Activated T-helper 1 cell treated with anti-CD3 and anti-CD28 coated beads, Interleukin-12 subunit alpha, Interleukin-12 subunit beta, Interleukin-2, Interleukin-4 antibody, amounts not matched to agents 30 ng/mL and 10 ng/mL and 1 ng/mL, durations not matched to agents 14 hours and 24 hours and 36 hours (primary cell): Measurements from ENCODE around the gene BHMT. TPM values are rescaled to one million over a fixed set of nuclear protein-coding genes. Genes with fewer than 3 reads are reported as not detected.

Experiments used
- DNase-seq: peaks from one replicate; pipeline ENCODE4 v3.0.0; 2021; ENCODE audit warnings: low spot score
- H3K27ac Mint-ChIP-seq: one replicate; pipeline ENCODE4 v1.8.0; 2021; ENCODE audit warnings: mild to moderate bottlenecking, mixed read lengths
- H3K27me3 Mint-ChIP-seq: one replicate; pipeline ENCODE4 v1.8.0; 2022; ENCODE audit warnings: mild to moderate bottlenecking, moderate library complexity, mixed read lengths; ENCODE audit not compliant: insufficient read depth
- H3K36me3 Mint-ChIP-seq: one replicate; pipeline ENCODE4 v1.8.0; 2021; ENCODE audit warnings: low read depth, mixed read lengths
- H3K4me1 Mint-ChIP-seq: one replicate; pipeline ENCODE4 v1.8.0; 2021; ENCODE audit warnings: low read depth, mixed read lengths
- H3K4me3 Mint-ChIP-seq: one replicate; pipeline ENCODE4 v1.8.0; 2021; ENCODE audit warnings: mild to moderate bottlenecking, moderate library complexity, mixed read lengths
- H3K9me3 Mint-ChIP-seq: one replicate; pipeline ENCODE4 v1.8.0; 2021; ENCODE audit warnings: mixed read lengths
- intact Hi-C: fragments of 100-400 bp; cut with micrococcal nuclease; formaldehyde crosslinking; loops from one replicate; pipeline ENCODE4 v1.15.1; 2024
- total RNA-seq: library from RNA; stranded (reverse); gene quantifications from 2 replicates; pipeline ENCODE4 v1.2.3, GENCODE V29; 2022

Gene BHMT, protein sequence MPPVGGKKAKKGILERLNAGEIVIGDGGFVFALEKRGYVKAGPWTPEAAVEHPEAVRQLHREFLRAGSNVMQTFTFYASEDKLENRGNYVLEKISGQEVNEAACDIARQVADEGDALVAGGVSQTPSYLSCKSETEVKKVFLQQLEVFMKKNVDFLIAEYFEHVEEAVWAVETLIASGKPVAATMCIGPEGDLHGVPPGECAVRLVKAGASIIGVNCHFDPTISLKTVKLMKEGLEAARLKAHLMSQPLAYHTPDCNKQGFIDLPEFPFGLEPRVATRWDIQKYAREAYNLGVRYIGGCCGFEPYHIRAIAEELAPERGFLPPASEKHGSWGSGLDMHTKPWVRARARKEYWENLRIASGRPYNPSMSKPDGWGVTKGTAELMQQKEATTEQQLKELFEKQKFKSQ
- total RNA-seq = not detected in 2 replicates

DNA sequence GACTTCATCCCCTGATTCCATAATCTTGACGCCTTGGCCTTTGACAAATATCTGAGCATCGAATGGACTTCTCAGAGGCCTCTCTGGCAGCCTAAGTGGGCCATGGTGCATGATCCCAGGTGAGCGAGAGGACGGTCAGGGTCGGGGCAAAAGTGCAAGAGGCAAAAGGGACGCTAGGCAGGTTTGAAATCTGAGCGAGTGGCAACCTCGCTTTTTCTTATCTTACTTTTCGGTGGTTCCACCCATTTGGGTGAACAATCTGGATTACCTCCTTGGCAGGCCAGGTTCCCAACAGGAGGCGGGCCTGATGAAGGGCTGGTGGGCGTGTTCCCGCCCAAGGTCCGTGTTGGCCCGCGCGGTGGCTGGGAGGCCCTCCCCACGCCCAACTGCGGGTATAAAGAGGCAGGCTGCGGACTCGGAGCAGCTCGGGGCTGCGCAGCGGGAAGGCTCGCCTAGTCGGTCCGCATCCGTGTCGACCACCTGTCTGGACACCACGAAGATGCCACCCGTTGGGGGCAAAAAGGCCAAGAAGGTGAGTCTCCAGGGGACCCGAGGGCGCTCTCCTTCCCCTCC, at the start of gene BHMT:
BHMT (plus strand) TSS at position 423 of the 573 bp plus-strand sequence; CDS start at position 500, 77 bp downstream.
- DNase-seq = no peak
- Mint-ChIP-seq H3K27me3 (peaks cover 68% of the 10 kb centered on the region), H3K4me1 (no peaks in the 10 kb centered on the region), H3K27ac (no peak within 1 kb of the TSS), H3K9me3 (no peaks in the 10 kb centered on the region), H3K4me3 (no peak within 1 kb of the TSS), H3K36me3 (no peaks in the 10 kb centered on the region)
- intact Hi-C loops = no loop called here

DNA sequence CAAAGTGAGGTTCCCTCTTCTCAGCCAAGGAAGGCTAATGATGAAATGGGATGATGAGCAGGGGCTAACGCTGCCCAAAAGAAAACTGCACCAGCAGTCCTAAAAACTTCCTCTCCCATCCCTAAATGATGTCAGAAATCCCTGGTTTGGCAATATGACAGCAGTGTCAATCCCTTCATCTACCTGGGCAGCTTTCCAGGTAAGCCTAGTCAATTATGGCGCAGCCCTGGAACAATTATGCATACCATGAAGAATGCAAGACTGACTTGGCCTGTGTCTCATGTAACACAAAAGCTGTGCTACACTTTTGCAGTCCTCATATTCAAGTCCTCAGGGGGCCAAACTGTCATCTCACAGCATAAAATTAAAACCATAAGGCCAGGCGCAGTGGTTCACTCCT, 49.2 kb upstream of the BHMT start:
- peaks cover 26% of the 10 kb centered on the region for H3K27me3 Mint-ChIP-seq
- no peak overlapping the region for H3K27ac Mint-ChIP-seq
- no peaks in the 10 kb centered on the region for H3K4me1 Mint-ChIP-seq
- no peak for DNase-seq
- no peaks in the 10 kb centered on the region for H3K36me3 Mint-ChIP-seq
- intact Hi-C loops = no loop called here
- no peaks in the 10 kb centered on the region for H3K9me3 Mint-ChIP-seq
- H3K4me3 Mint-ChIP-seq = no peak overlapping the region

DNA sequence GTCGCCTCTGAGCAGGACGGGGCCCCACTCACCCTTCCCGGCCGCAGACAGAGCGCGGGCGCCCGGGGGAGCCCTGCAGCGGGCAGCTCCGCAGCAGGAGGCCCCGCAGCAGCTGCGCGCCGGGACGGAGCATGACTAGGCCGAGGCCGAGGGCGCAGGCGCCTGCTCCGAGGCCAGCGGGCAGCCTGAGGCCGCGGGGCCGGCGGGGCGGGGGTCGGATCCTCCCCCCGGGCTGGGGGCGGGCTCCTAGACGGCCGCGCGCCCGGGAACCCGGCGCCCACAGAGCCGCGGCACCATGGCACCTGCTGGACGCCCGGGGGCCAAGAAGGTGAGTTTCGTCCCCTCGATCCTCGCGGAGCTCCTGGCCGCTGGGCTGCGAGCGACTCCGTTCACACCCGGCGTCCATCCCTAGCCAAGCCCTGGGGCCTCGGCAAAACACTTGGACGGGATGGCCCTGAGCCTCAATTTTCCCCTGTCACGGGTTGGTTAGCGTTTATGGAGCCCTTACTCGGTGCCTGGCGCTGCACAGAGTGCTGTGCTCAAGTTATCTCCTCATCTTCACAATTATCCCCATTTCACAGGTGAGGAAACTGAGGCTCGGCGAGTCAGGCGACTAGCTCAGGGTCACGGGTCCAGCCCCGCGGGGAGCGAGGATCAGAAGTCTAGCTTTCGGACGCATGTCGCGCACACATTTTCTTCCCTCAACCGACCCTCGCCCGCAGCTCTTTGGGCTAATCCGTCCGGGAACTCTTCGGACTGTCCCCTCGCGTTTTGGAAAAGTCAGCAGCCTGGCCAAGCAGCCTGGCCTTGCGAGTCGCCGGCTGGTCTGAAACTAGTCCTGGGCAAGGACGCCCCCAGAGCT, 41.9 kb upstream of the BHMT start, which contains the start of the genes BHMT2 and DMGDH:
BHMT2 (plus strand) TSS at position 280 of the 862 bp plus-strand sequence; CDS start at position 296, 16 bp downstream.
DMGDH (minus strand) TSS at position 187 of the 862 bp plus-strand sequence; CDS start at position 133, 54 bp downstream.
- Mint-ChIP-seq H3K27ac (no peak within 1 kb of the TSS), H3K9me3 (no peaks in the 10 kb centered on the region), H3K36me3 (peaks cover 1% of the 10 kb centered on the region), H3K4me1 (no peaks in the 10 kb centered on the region), H3K27me3 (peaks cover 47% of the 10 kb centered on the region), H3K4me3 (no peak within 1 kb of the TSS)
- intact Hi-C loops = no loop called here
- DNase-seq = no peak

DNA sequence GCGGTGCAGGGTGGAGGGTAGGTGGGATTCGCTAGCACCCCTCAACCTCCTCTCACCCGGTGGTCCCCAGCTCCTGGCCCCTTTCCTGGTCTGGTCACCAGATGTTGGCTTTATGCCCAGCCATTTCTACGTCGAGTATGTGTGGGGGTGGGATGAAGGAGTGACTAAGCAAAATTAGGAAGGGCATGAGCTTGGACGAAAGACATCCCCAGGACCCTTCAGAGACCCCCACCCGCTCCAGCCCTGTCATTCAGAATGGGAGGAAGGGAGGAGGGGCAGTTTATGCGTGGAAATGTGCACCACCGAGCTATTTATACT, 41.3 kb upstream of the BHMT start:
- peaks cover 47% of the 10 kb centered on the region for H3K27me3 Mint-ChIP-seq
- no peaks in the 10 kb centered on the region for H3K9me3 Mint-ChIP-seq
- H3K4me3 Mint-ChIP-seq = no peak overlapping the region
- H3K36me3 Mint-ChIP-seq = peaks cover 1% of the 10 kb centered on the region
- intact Hi-C loops = no loop called here
- H3K4me1 Mint-ChIP-seq = no peaks in the 10 kb centered on the region
- DNase-seq = no peak
- no peak overlapping the region for H3K27ac Mint-ChIP-seq

DNA sequence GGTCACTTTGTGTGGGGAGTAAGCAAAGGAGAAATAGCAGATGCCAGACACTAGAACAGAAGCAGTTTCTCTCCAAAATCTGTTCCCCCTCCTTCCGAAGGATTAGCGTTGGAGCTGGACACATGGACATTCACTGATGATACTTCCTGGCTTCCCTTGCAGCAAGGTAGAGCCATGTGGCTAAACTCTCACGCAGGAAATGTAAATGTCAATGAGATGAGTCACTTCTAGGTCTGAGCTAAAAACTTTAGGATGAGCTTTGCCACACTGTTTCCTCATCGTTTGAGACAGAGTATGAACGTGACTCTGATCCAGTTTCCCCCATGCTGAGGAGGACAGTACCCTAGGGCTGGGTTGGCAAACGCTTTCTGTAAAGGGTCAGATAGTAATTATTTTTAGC, 37.0 kb upstream of the BHMT start:
- Mint-ChIP-seq H3K4me3 (no peak overlapping the region), H3K9me3 (no peaks in the 10 kb centered on the region), H3K4me1 (peaks cover 6% of the 10 kb centered on the region), H3K27me3 (peaks cover 30% of the 10 kb centered on the region), H3K27ac (no peak overlapping the region), H3K36me3 (no peaks in the 10 kb centered on the region)
- intact Hi-C loops = no loop called here
- DNase-seq = no peak

DNA sequence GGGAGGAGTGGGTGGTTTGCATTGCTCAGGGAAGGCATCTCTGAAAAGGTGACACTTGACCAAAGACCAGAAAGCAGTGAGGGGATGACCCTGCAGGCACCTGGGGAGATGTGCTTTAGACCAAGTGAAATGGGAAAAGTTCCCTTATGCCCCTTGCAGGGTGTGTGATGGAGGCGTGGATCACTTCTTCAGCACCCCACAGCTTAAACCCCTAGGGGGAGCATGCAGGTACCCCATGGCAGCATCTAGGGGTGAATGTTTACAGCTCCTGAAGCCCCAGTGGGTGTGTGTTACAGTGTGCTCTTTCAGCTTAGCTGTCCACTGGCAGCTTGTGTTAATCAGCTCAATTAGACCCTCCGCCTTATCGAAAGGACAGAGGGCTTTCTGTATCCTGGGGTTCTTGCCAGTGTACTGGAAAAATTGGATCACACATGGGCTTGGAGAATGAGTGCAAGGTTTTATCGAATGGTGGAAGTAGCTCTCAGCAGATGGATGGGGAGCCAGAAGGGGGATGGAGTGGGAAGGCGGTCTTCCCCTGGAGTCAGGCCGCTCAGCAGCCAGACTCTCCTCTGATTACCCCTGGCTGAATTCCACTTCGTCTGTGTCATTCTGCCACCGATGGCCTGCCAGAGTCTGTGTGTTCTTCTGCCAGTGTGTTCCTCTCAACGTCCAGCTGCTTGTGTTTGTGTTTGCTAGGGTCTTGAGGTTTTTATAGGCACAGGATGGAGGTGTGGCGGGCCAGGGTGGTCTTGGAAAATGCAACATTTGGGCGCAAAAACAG, 35.8 kb upstream of the BHMT start:
- no peak for DNase-seq
- Mint-ChIP-seq H3K4me3 (no peak overlapping the region), H3K4me1 (peaks cover 6% of the 10 kb centered on the region), H3K36me3 (no peaks in the 10 kb centered on the region), H3K27me3 (peaks cover 26% of the 10 kb centered on the region), H3K9me3 (no peaks in the 10 kb centered on the region), H3K27ac (no peak overlapping the region)
- intact Hi-C loops = no loop called here

DNA sequence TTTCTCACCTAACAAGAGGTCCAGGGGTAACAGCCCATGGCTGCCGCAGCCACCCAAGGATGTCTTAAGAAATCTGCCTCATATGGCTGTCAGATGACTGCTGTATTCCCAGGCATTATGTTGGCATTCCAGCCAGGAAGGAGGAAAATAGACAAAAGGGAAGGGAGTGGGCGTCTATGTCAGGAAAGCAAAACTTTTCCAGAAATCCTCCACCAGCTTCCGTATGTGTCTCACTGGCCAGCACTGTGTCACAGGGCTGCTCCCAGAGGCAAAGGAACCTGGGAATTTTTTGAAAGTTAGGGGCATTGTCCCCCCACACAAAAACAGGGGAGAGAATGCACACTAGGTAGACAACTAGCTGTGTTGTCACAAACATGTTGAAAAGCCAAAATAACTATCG, 34.8 kb upstream of the BHMT start:
- no peak for DNase-seq
- Mint-ChIP-seq H3K9me3 (no peaks in the 10 kb centered on the region), H3K4me3 (no peak overlapping the region), H3K36me3 (no peaks in the 10 kb centered on the region), H3K27me3 (peaks cover 20% of the 10 kb centered on the region), H3K27ac (no peak overlapping the region), H3K4me1 (peaks cover 6% of the 10 kb centered on the region)
- intact Hi-C loops = no loop called here

DNA sequence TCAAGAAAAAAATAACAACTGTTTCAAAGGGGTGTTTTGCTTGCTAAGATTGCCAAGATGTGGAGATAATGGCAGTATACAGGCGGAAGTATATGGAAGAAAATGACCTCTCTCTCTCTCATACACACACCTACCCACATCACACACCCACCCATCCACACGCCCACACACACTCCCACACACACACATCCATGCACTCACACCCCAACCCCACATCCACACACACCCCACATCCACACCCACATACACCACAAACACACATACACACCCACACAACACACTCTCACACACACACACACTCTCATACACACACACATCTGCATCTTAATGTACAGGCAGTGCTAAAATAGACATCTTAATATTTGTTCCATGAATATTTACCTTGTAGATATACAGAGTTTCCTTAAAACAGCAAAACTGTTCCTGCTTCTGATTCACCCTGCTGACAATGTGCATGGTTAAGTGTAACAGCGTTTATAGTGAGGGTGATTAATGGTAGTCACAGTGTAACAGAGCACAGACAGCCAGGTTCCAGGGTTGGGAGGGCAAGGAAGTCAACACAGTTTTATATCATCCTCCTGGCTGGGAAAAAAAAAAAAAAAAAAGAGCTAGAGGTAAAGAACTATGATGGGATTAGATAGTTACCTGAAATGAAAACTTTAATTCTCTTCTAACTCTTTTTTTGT, 33.8 kb upstream of the BHMT start:
- H3K4me1 Mint-ChIP-seq = peaks cover 6% of the 10 kb centered on the region
- H3K4me3 Mint-ChIP-seq = no peak overlapping the region
- no peak for DNase-seq
- intact Hi-C loops = no loop called here
- H3K36me3 Mint-ChIP-seq = no peaks in the 10 kb centered on the region
- H3K27ac Mint-ChIP-seq = peak overlapping the region; percentile 14
- H3K9me3 Mint-ChIP-seq = no peaks in the 10 kb centered on the region
- H3K27me3 Mint-ChIP-seq = peaks cover 15% of the 10 kb centered on the region

DNA sequence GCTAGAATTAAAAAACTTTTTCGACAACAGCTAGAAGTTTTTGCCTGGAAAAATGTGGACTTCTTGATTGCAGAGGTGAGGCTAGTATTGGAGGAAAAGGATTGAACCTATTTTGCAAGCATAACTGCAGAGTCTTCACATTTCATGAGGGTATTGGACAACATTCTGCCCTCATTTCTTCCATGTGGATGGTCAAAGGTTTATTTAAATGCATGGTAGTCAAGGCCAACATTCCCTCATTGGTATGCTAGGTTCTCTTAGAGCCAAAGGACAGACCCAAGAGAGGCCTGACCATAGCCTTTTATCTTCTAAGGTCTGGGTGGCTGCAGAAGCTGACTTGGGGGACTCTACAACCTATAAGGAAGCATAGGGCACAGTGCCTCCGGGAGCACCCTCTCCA, 30.8 kb upstream of the BHMT start:
- H3K27ac Mint-ChIP-seq = no peak overlapping the region
- no peaks in the 10 kb centered on the region for H3K9me3 Mint-ChIP-seq
- no peak overlapping the region for H3K4me3 Mint-ChIP-seq
- H3K27me3 Mint-ChIP-seq = peaks cover 4% of the 10 kb centered on the region
- H3K4me1 Mint-ChIP-seq = peaks cover 6% of the 10 kb centered on the region
- intact Hi-C loops = no loop called here
- DNase-seq = no peak
- H3K36me3 Mint-ChIP-seq = no peaks in the 10 kb centered on the region

DNA sequence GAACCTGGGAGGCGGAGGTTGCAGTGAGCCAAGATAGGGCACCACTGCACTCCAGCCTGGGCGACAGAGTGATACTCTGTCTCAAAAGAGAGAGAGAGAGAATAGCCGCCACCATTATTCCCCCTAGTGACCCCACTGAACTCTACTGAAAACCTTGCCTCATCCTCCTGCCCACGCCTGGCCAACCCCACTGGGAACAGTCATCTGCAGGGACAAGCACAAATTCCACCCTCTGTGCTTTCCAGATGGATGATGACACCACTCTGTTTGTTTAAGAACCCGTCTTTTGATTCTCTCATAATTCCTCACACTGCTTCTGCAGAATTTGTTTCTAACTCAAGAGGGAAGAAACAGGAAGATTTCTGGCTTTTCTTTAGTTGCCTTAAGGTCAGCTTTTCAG, 29.8 kb upstream of the BHMT start:
- Mint-ChIP-seq H3K36me3 (no peaks in the 10 kb centered on the region), H3K9me3 (no peaks in the 10 kb centered on the region), H3K27ac (no peak overlapping the region), H3K4me3 (no peak overlapping the region), H3K27me3 (peaks cover 4% of the 10 kb centered on the region), H3K4me1 (peaks cover 6% of the 10 kb centered on the region)
- DNase-seq = no peak
- intact Hi-C loops = no loop called here

DNA sequence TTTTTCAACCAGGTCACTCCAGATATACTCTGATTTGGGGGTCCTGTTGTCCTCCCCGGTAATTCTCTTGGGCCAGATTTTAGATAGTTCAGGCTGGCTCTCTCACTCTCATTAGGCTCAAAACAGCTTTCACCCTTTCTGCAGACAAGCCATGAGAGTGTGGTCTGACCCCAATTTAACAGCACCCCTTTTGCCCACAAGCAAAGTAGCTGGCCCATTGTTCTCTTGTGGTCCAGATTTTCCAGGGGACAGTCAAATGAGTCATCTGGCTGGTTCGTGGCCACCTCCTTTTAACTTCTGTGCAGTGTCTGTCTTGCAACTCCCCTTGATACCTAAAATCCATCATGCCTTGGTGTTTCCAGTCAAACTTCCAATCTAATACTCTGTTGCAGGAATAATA, 25.5 kb upstream of the BHMT start:
- H3K4me1 Mint-ChIP-seq = no peaks in the 10 kb centered on the region
- no peaks in the 10 kb centered on the region for H3K9me3 Mint-ChIP-seq
- H3K27ac Mint-ChIP-seq = no peak overlapping the region
- H3K36me3 Mint-ChIP-seq = no peaks in the 10 kb centered on the region
- H3K4me3 Mint-ChIP-seq = no peak overlapping the region
- intact Hi-C loops = no loop called here
- peaks cover 5% of the 10 kb centered on the region for H3K27me3 Mint-ChIP-seq
- DNase-seq = no peak

DNA sequence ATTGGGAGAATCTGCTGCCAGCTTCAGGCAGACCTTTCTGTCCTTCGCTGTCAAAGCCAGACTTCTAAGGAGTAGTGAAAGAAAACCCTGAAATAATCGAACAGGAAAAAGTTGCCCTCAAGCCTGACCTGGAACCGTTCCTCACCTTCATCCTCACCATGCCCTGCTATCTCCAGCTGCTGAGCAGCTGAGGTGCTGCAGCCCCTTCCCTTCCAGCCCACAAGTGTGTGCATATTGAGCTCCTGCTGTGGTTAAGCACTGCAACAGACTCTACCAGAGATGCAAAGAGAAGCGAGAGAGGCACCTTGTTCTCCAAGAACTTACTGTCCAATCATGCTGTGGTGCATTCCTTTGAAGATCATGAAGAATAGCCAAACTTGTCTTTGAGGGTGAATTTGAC, 23.1 kb upstream of the BHMT start:
- H3K4me3 Mint-ChIP-seq = no peak overlapping the region
- intact Hi-C loops = no loop called here
- H3K36me3 Mint-ChIP-seq = no peaks in the 10 kb centered on the region
- H3K9me3 Mint-ChIP-seq = no peaks in the 10 kb centered on the region
- no peak overlapping the region for H3K27ac Mint-ChIP-seq
- no peaks in the 10 kb centered on the region for H3K4me1 Mint-ChIP-seq
- H3K27me3 Mint-ChIP-seq = peaks cover 3% of the 10 kb centered on the region
- DNase-seq = no peak
